Measurements from ENCODE around the gene TMSB15A.
A peak's percentile ranks its signal among the peaks of the same experiment; 100 is the strongest.
"Not testable (repeated sequence)": the region's sequence is repeated elsewhere in the genome, so short reads cannot be mapped to it uniquely, and the experiment has no call there.

Gene TMSB15A

GRCh38 chrX:102515975-102516941 is at the start of gene TMSB15A:
TMSB15A (minus strand) TSS chrX:102516739.
- DNase-seq (ENCODE audit: low spot score), result peak; percentile 44

- DNase-seq (ENCODE audit: low spot score), result no peak
Observed at GRCh38 chrX:102560423-102561068, 44.0 kb upstream of the TMSB15A start.

DNA sequence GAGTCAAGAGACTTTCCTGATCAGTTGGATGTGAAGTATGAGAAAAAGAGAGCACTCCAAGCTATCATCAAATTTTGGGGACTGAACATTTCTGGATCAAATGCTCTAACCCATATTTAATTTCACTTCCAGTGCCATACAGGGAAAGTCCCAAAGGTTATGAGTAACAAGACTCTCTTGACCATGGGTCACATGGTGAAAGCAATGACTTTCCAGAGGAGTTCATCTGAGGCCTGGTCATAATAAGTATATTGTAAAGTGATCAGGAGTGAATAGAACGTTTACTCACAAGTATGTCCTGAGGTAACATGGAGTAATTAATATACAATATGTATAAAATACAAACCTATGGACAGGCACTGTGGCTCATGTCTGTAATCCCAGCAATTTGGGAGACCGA is 42.1 kb upstream of the TMSB15A start:
- DNase-seq (ENCODE audit: low spot score), result no peak

- DNase-seq (ENCODE audit: low spot score), result no peak
Observed at GRCh38 chrX:102548231-102548630, 31.7 kb upstream of the TMSB15A start.

DNA sequence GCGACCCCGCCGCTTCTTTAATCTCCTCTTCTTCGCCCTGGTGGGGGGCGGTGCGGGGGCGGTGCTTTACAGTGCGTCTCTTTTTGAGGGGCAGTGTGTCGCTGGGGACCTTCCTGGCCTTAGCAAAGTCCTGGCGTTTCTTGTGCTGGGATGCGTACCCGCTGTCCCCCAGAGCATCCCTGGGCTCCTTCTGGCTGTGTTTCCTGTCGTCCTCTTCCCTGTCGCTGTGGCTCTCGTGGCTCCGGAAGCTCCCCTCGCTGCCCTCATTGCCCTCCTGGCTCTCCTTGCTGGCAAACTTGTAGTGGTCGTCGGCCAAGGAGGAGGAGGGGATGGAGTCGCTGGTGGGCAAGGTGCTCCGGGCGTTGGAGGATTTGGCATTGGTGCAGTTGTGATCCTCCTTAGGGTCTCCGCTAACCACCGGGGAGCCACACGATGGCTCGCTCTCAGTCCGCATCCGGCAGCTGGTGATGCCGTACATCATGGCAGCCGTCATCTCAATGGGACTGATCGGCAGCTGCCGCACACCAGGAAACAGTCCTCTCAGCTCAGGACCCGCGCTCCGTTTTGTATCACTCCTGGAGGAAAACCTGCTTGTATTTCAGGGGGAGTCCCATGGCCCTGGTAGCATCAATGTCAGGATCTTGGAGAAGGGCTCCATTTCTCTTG is 30.4 kb upstream of the TMSB15A start:
- no peak for DNase-seq (ENCODE audit: low spot score)

GRCh38 chrX:102546175-102546574 is 29.6 kb upstream of the TMSB15A start:
- DNase-seq (ENCODE audit: low spot score), result not testable (repeated sequence)

- no peak for DNase-seq (ENCODE audit: low spot score)
Observed at GRCh38 chrX:102535958-102536357, 19.4 kb upstream of the TMSB15A start.

DNA sequence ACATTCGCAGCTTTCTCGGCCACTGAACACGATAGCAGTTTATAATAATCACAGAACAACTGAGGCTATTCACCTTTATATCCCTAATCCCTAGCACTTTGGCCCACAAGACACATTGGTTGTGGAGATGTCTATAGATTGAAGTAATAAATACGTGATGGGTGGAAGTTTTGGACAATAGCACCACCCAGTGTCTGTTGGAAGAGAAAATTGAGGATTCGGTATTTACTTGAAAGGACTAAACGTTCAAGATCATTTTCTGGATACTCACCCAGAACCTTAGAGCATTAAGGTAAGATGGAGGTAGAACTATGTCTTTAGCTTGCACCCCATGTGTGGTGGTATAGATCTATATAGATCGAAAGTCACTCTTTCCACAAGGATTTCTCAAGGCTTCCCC is 787 bp upstream of the TMSB15A start:
- no peak for DNase-seq (ENCODE audit: low spot score)

GRCh38 chrX:102514536-102514935 is 2.0 kb downstream of the TMSB15A start:
- no peak for DNase-seq (ENCODE audit: low spot score)

DNA sequence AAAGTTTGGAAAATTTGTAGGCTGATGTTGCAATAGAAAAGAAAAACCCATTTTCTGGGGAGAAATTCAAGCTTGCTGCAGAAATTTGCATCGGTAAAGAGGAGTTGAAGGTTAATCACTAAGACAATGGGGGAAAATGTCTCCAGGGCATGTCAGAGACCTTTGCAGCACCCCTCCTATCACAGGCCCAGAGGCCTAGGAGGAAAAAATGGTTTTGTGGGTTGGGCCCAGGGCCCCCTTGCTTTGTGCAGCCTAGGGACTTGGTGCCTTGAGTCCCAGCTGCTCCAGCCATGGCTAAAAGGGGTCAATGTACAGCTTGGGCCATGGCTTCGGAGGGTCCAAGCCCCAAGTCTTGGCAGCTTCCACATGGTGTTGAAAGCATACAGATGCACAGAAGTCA is 17.8 kb downstream of the TMSB15A start:
- no peak for DNase-seq (ENCODE audit: low spot score)

- no peak for DNase-seq (ENCODE audit: low spot score)
Observed at GRCh38 chrX:102491766-102492165, 24.8 kb downstream of the TMSB15A start.

DNA sequence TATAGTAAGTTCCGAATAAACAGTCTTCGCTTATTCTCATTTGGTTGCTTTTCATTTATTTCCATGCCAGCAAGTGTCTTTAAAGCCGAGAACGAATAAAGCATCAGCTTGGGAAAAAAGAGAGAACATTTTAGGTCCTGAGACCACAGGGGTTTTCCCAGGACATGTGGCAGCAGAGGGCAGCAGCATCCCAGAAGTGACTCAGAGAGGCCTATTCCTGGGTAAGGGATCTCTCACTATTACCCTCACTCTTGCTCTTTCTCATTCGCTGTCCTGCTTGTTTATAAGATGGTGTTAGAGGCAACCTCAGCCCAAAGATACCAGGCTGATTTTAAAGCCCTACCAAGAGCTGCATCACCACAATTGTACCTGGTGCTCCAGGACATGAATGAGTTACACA is 37.8 kb downstream of the TMSB15A start:
- not testable (repeated sequence) for DNase-seq (ENCODE audit: low spot score)

DNA sequence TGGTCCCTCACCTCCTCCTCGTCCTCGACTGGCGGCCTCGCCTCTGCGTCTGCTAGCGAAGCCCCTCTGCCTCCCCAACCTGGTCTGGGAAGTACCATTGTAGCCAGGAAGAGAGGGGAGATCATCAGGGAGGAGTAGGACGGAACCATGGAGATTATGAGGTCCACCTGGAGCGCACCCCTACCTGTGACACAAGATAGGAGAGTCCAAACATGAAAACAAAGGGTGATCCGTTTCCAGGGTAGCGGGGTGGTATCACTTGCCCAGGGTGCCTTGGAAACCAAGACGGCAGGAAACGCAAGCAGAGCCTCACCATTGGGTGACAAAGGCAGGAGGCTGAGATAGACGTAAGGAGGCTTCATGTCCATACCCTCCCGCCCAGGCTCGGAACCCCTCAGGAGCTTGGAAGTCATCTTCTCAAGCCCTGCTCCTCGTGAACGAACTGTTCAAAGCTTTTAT is 44.7 kb downstream of the TMSB15A start, which contains the start of gene TCP11X2:
Gene TCP11X2, minus strand, starts transcription at position 51 of the 459 bp plus-strand sequence.
- DNase-seq (ENCODE audit: low spot score), result not testable (repeated sequence)

- DNase-seq (ENCODE audit: low spot score), result not testable (repeated sequence)
Observed at GRCh38 chrX:102470215-102470614, 46.3 kb downstream of the TMSB15A start.

Measured in HuH-7 (cell line).